ENCODE data around the gene CLMP. TPM values are rescaled to one million over a fixed set of nuclear protein-coding genes. Genes with fewer than 3 reads are reported as not detected.

The CLMP gene
- total RNA-seq, 1 experiment from 2014 or later, result not detected

DNA sequence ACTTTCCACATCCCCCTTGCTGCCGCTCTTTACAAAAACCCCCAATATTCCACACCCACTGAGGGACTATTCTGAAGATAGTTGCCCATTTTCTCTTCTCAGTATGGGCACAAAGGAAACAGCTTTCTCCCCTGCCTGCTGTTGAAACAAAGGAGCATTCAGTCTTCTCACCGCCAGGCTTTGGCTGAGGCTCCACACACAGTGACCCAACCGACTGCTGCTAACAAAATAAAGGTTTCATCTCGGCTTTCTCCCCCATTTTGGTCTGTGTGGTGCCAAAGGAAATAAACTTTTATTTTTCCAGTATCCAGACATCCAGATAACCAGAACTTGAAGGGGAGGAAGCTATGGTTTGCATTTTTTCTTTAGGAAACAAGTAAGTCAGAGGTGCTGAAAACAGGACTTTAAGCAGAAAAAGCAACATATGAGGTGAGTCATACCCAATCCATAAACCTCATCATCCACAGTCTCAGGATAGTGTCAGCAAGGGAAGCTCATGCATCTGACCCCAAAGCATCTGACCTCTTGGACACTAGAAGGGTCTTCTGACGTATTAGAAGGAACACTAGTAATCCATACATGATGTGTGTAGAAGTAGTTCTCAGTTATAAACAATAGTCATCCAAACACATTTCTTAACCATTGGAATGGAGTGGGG, 6.4 kb downstream of the CLMP start:
- no peak overlapping the region for H3K27ac Mint-ChIP-seq (ENCODE audit: unreplicated experiment)
- no peaks in the 10 kb centered on the region for H3K36me3 Mint-ChIP-seq (ENCODE audit: insufficient read depth, unreplicated experiment)
- H3K4me3 Mint-ChIP-seq (ENCODE audit: low read depth, unreplicated experiment), result peak overlapping the region; percentile 7
- no peaks in the 10 kb centered on the region for H3K9me3 Mint-ChIP-seq (ENCODE audit: low read depth, unreplicated experiment)
- peak; percentile 10 for DNase-seq
- TF ChIP-seq, protein P1, sequence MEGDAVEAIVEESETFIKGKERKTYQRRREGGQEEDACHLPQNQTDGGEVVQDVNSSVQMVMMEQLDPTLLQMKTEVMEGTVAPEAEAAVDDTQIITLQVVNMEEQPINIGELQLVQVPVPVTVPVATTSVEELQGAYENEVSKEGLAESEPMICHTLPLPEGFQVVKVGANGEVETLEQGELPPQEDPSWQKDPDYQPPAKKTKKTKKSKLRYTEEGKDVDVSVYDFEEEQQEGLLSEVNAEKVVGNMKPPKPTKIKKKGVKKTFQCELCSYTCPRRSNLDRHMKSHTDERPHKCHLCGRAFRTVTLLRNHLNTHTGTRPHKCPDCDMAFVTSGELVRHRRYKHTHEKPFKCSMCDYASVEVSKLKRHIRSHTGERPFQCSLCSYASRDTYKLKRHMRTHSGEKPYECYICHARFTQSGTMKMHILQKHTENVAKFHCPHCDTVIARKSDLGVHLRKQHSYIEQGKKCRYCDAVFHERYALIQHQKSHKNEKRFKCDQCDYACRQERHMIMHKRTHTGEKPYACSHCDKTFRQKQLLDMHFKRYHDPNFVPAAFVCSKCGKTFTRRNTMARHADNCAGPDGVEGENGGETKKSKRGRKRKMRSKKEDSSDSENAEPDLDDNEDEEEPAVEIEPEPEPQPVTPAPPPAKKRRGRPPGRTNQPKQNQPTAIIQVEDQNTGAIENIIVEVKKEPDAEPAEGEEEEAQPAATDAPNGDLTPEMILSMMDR (IDR thresholded peaks at IDR 0.05; ENCODE audit: unreplicated experiment), result no peak
- CTCF ChIA-PET, result interaction anchor here (0.6 kb wide), 1 partner anchor 139 kb away, joined by 8 read pairs; no protein-coding TSS in a partner anchor
- H3K4me1 Mint-ChIP-seq (ENCODE audit: low read depth, unreplicated experiment), result peaks cover 9% of the 10 kb centered on the region
- H3K27me3 Mint-ChIP-seq (ENCODE audit: unreplicated experiment), result peaks cover 36% of the 10 kb centered on the region
- BruUV-seq (replicated peaks), result no TSS peak
- intact Hi-C loops (cut with micrococcal nuclease; ENCODE audit: unreplicated experiment), result no loop called here

DNA sequence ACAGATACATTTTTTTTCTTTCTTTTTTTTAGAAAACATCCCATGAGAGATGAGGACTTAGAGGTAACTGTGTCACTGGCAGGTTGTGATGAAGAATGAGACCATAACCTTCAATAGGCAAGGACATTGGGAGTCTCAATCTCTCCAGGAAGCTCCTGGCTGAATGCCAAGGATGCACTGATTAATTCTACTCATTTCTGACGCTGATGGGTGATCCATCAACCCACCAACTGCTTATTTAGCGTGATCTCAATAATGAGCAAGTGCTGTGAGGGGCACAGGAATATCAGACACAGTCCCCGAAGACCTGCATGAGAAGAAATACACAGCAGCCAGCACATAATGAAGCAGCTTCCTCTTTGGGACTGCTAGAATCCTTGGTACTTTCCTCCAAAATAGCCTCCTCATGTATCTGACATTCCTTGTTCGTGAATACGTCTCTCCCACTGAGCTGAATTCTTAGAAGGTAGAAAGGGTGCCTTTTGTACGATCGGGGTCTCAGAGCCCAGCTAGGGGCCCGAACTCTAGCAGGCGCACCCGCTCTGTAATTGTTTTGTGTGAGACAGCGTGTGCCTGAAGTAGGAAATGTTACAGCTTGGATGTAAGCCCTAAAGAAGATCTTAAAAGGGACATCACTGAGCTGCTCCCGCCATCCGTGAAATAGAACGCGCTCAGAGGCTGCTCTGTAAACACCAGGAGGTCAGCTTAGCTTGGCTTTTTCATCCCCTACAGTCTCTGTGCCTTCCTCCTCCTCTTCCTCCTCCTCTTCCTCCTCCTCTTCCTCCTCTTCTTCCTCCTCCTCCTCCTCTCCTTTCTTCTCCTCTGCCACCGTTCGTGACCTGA, 7.2 kb downstream of the CLMP start:
- Mint-ChIP-seq H3K27ac (ENCODE audit: unreplicated experiment) (no peak overlapping the region), H3K9me3 (ENCODE audit: low read depth, unreplicated experiment) (no peaks in the 10 kb centered on the region), H3K4me1 (ENCODE audit: low read depth, unreplicated experiment) (peaks cover 9% of the 10 kb centered on the region), H3K27me3 (ENCODE audit: unreplicated experiment) (peaks cover 30% of the 10 kb centered on the region), H3K36me3 (ENCODE audit: insufficient read depth, unreplicated experiment) (no peaks in the 10 kb centered on the region), H3K4me3 (ENCODE audit: low read depth, unreplicated experiment) (peak overlapping the region; percentile 7)
- no TSS peak for BruUV-seq (replicated peaks)
- no peak for DNase-seq
- intact Hi-C loops (cut with micrococcal nuclease; ENCODE audit: unreplicated experiment), result no loop called here
- CTCF ChIA-PET, result no interaction called here
- TF ChIP-seq, protein P1 (IDR thresholded peaks at IDR 0.05; ENCODE audit: unreplicated experiment), result no peak

DNA sequence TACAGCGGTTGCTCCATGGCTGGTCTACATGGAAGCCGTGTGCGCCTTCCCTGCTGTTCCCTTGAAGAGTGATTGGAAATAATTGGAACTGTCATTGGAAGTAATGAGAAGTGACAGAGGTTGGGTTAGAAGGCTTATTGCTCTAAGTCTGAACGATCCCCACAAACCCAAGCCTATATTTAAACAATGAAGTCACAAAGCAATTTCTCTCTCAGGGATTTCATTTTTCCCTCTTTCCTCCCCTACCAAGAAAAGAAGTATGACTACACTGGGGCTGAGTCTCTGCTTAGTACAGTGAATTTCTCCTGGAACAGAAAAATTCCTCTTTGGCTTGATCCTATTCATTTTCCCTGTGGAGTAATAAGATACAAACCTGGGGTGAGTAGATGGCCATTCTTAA, 7.8 kb downstream of the CLMP start:
- intact Hi-C loops (cut with micrococcal nuclease; ENCODE audit: unreplicated experiment), result no loop called here
- H3K9me3 Mint-ChIP-seq (ENCODE audit: low read depth, unreplicated experiment), result no peaks in the 10 kb centered on the region
- no peak overlapping the region for H3K4me3 Mint-ChIP-seq (ENCODE audit: low read depth, unreplicated experiment)
- H3K27me3 Mint-ChIP-seq (ENCODE audit: unreplicated experiment), result peaks cover 23% of the 10 kb centered on the region
- no peaks in the 10 kb centered on the region for H3K36me3 Mint-ChIP-seq (ENCODE audit: insufficient read depth, unreplicated experiment)
- BruUV-seq (replicated peaks), result no TSS peak
- DNase-seq, result no peak
- TF ChIP-seq, protein P1 (IDR thresholded peaks at IDR 0.05; ENCODE audit: unreplicated experiment), result no peak
- H3K27ac Mint-ChIP-seq (ENCODE audit: unreplicated experiment), result no peak overlapping the region
- H3K4me1 Mint-ChIP-seq (ENCODE audit: low read depth, unreplicated experiment), result peaks cover 9% of the 10 kb centered on the region
- CTCF ChIA-PET, result no interaction called here

DNA sequence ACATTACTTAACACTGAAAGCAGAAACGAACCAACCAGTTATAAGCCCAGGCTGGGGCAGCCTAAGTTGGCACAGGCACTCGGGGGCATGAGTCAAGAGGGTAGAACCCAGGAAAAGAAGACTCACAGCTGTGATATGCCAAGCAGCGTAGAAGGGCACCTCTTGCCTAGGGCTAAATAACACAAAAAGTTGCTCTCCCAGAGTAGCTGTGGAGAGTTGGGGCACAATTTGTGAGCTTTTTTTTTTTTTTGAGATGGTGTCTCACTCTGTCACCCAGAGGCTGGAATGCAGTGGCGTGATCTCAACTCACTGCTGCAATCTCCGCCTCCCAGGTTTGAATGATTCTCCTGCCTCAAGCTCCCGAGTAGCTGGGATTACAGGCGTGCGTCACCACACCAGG, 8.8 kb downstream of the CLMP start:
- Mint-ChIP-seq H3K27me3 (ENCODE audit: unreplicated experiment) (peaks cover 14% of the 10 kb centered on the region), H3K4me1 (ENCODE audit: low read depth, unreplicated experiment) (peaks cover 9% of the 10 kb centered on the region), H3K9me3 (ENCODE audit: low read depth, unreplicated experiment) (no peaks in the 10 kb centered on the region), H3K36me3 (ENCODE audit: insufficient read depth, unreplicated experiment) (no peaks in the 10 kb centered on the region), H3K4me3 (ENCODE audit: low read depth, unreplicated experiment) (no peak overlapping the region), H3K27ac (ENCODE audit: unreplicated experiment) (no peak overlapping the region)
- intact Hi-C loops (cut with micrococcal nuclease; ENCODE audit: unreplicated experiment), result no loop called here
- no TSS peak for BruUV-seq (replicated peaks)
- CTCF ChIA-PET, result no interaction called here
- no peak for DNase-seq
- TF ChIP-seq, protein P1 (IDR thresholded peaks at IDR 0.05; ENCODE audit: unreplicated experiment), result no peak

Measured in Calu3 (cell line).